ENCODE data around the gene SPRY4.

The SPRY4 gene

DNA sequence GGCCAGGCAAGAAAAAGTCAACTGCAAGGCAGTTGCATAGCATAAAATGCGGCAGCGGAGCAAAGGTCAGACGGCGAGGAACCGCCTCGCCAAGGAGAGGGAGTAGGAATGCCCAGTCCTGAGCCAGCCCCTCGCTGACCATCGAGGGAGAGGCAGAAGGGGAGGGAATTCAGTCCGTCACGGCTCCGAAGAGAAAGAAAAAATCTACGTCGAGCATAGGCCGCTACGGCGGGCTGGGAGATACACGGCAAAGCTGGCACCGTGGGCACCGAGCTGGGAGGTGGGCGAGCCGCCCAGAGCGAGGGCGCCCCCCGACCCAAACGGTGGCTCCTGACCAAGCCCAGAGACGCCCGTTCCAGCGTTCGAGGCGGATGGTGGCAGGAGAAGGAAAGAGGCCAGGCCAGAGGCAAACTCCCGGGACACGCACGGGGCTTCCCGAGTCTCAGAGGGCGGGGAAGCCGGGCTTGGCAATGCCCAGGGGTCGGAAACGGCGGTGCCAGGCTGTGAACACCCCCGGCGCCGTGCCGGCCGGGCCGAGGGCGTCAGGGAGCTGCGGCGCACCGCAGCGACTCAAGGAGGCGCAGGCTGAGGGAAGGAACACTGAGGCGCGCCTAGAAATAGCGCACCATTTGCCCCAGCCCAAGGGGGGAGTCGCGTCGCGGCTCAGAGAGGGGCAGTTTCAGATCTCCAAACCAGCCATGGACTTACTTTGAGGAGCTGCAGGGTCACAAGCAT is 518 bp downstream of the SPRY4 start:
- no peak for TF ChIP-seq TARDBP (IDR thresholded peaks at IDR 0.05)
- no peak for TF ChIP-seq CTBP1 (IDR thresholded peaks at IDR 0.05; ENCODE audit: borderline replicate concordance)
- TF ChIP-seq FOXK2 (IDR thresholded peaks at IDR 0.05), result no peak
- TF ChIP-seq ELF4 (IDR thresholded peaks at IDR 0.05), result no peak
- TF ChIP-seq SP1 (IDR thresholded peaks at IDR 0.05), result no peak
- TF ChIP-seq FOXA1 (IDR thresholded peaks at IDR 0.05), result no peak
- TF ChIP-seq SUZ12 (IDR thresholded peaks at IDR 0.05), result no peak
- TF ChIP-seq, protein P1, sequence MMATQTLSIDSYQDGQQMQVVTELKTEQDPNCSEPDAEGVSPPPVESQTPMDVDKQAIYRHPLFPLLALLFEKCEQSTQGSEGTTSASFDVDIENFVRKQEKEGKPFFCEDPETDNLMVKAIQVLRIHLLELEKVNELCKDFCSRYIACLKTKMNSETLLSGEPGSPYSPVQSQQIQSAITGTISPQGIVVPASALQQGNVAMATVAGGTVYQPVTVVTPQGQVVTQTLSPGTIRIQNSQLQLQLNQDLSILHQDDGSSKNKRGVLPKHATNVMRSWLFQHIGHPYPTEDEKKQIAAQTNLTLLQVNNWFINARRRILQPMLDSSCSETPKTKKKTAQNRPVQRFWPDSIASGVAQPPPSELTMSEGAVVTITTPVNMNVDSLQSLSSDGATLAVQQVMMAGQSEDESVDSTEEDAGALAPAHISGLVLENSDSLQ (IDR thresholded peaks at IDR 0.05), result no peak
- peak; percentile 50 for DNase-seq (ENCODE audit: extremely low spot score)
- ChIA-PET POLR2A (no interaction called here), CTCF (interaction anchor here (0.5 to 1.1 kb wide), 5 partner anchors 14 to 312 kb away, joined by 3 to 4 read pairs (median 3); no protein-coding TSS in a partner anchor)

DNA sequence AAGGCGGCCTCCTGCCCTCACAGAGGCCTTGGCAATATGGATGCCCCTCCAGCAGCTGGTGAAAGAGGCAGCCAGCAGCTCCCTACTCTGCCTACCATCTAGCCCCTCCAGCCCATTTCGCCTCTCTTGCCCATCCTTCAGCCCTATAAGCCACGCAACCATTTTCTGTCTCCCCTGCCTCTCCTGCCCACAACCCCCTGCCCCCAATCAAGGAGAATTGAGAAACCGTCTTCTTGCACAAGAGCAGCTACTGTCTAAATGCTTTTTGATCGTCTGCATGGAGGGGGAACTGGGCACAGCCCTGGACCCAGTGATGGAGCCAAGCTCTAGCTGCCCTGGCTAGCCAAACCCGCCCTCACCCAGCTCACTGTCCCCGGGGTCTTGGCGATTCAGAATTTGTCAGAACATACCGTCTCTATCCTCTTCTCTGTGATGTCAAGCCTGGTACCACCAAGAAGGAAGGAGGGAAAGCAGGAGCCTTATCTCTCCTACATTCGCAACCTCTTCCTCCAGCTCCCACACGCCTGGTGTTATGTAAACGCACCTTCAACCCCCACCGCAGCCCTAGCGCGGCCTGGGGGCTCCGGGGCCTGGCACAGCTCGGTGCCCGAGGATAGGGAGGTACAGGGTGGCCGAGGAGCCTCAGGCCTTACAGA is 1.2 kb downstream of the SPRY4 start:
- ChIA-PET CTCF (interaction anchor here (1.0 to 1.1 kb wide), 2 partner anchors 14 to 312 kb away, joined by 3 to 4 read pairs; no protein-coding TSS in a partner anchor), POLR2A (no interaction called here)
- no peak for DNase-seq (ENCODE audit: extremely low spot score)
- TF ChIP-seq ARNT (IDR thresholded peaks at IDR 0.05) (no peak), TARDBP (IDR thresholded peaks at IDR 0.05) (no peak), FOXM1 (IDR thresholded peaks at IDR 0.05; ENCODE audit: borderline replicate concordance) (no peak), BHLHE40 (IDR thresholded peaks at IDR 0.05; ENCODE audit: borderline replicate concordance) (no peak), FOXA1 (IDR thresholded peaks at IDR 0.05) (no peak), L3MBTL2 (conservative IDR thresholded peaks at IDR 0.05) (no peak), FOXK2 (IDR thresholded peaks at IDR 0.05) (no peak), ZNF384 (IDR thresholded peaks at IDR 0.05) (no peak), CTBP1 (IDR thresholded peaks at IDR 0.05; ENCODE audit: borderline replicate concordance) (no peak), ELF4 (IDR thresholded peaks at IDR 0.05) (no peak), SUZ12 (IDR thresholded peaks at IDR 0.05) (no peak), NFRKB (IDR thresholded peaks at IDR 0.05) (no peak), HDGF (IDR thresholded peaks at IDR 0.05; ENCODE audit: borderline replicate concordance) (no peak), SP1 (IDR thresholded peaks at IDR 0.05) (no peak), LEF1 (IDR thresholded peaks at IDR 0.05; ENCODE audit: borderline replicate concordance) (no peak)
- TF ChIP-seq, protein P1 (IDR thresholded peaks at IDR 0.05), result no peak

DNA sequence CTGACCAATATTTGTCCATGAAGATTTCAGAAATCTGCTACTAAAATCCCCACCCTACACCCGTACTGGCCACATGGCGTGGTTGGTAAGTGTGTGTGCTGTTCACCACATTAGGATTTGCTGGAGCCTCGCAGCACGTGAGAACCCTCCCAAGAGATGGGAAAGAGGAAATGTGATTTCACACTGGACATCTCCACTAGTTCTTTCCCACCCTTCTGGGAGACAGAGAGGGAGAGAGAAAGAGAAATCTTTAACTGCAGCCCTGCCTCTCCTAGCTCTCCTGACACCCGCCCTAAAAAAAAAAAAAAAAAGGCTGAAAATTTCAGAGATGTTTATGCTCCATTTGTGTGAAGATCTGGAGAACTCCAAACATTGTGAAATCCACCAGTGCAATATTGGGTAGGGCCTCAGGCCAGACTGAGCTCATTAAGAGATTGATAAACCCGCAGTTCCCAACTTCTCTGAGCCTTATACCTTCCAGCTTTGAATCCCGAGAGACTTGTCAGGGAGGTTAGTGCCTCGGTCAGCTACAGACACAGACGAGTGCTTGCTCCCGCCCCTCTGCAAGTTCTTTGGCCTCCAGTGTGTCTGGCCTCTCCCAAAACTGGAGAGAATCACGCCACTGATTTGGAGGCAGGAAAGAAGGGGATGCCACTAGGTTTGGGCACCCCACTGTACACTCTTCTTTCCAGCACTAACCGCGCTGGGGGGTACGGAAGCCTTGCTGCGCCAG is 1.9 kb downstream of the SPRY4 start:
- no peak for DNase-seq (ENCODE audit: extremely low spot score)
- ChIA-PET CTCF (interaction anchor here (1.1 kb wide), 1 partner anchor 13 kb away, joined by 4 read pairs; no protein-coding TSS in a partner anchor), POLR2A (no interaction called here)

GRCh38 chr5:142322403-142322746 is 2.4 kb downstream of the SPRY4 start:
- ChIA-PET POLR2A (no interaction called here), CTCF (interaction anchor here (0.7 kb wide), 1 partner anchor 277 kb away, joined by 3 read pairs; no protein-coding TSS in a partner anchor)
- TF ChIP-seq NFRKB (IDR thresholded peaks at IDR 0.05) (no peak), SP1 (IDR thresholded peaks at IDR 0.05) (no peak), SUZ12 (IDR thresholded peaks at IDR 0.05) (no peak), TARDBP (IDR thresholded peaks at IDR 0.05) (no peak), ARNT (IDR thresholded peaks at IDR 0.05) (no peak), FOXK2 (IDR thresholded peaks at IDR 0.05) (no peak), HDGF (IDR thresholded peaks at IDR 0.05; ENCODE audit: borderline replicate concordance) (no peak), L3MBTL2 (conservative IDR thresholded peaks at IDR 0.05) (no peak)
- no peak for DNase-seq (ENCODE audit: extremely low spot score)

More for the DNA sequence above, 1.9 kb downstream of the SPRY4 start:
- TF ChIP-seq SUZ12 (IDR thresholded peaks at IDR 0.05), result no peak

DNA sequence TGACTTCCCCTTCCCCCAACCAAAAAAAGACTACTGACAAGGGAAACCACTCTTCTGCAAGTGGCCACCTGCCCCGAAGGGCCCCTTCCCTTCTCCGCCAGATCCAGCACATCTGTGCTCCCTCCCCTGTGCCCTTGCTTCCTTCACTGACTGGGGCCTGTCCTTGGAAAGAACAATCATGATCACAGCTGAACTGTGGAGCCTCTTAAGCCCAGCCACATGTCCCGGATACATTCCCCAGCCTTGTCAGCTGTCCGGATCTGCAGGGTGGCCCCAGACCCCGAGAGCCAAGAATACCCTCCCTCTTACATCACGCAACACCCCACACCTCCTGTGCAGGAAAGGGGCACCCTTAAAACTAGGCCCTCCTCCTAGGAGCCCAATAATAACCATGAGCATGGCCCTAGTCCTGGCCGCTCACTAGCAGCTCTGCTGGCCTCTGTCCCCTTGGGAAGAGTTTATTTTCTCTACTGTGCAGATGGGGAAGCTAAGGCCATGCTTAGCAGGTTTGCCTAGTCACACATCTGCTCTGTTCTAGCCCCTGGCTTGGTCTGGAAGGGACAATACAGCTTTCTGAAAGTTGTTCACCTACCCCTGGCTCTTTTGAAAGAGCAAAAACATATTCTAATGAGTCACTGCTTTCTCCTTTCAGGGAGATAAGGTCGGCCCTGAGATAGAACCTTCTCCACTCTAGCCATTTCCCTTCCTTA is 3.8 kb downstream of the SPRY4 start:
- no peak for DNase-seq (ENCODE audit: extremely low spot score)
- TF ChIP-seq ARNT (IDR thresholded peaks at IDR 0.05), result no peak
- TF ChIP-seq TARDBP (IDR thresholded peaks at IDR 0.05), result no peak
- POLR2A ChIA-PET, result no interaction called here
- CTCF ChIA-PET, result interaction anchor here (0.7 kb wide), 1 partner anchor 154 kb away, joined by 4 read pairs; no protein-coding TSS in a partner anchor

GRCh38 chr5:142320430-142320738 is 4.4 kb downstream of the SPRY4 start:
- ChIA-PET CTCF (interaction anchor here (0.7 to 1.1 kb wide), 2 partner anchors 17 to 154 kb away, joined by 3 to 4 read pairs; no protein-coding TSS in a partner anchor), POLR2A (no interaction called here)
- DNase-seq (ENCODE audit: extremely low spot score), result no peak
- TF ChIP-seq BHLHE40 (IDR thresholded peaks at IDR 0.05; ENCODE audit: borderline replicate concordance) (no peak), ZNF384 (IDR thresholded peaks at IDR 0.05) (no peak), SP1 (IDR thresholded peaks at IDR 0.05) (no peak), HDGF (IDR thresholded peaks at IDR 0.05; ENCODE audit: borderline replicate concordance) (no peak), ARNT (IDR thresholded peaks at IDR 0.05) (no peak), CTBP1 (IDR thresholded peaks at IDR 0.05; ENCODE audit: borderline replicate concordance) (no peak), LEF1 (IDR thresholded peaks at IDR 0.05; ENCODE audit: borderline replicate concordance) (no peak), ELF4 (IDR thresholded peaks at IDR 0.05) (no peak), FOXM1 (IDR thresholded peaks at IDR 0.05; ENCODE audit: borderline replicate concordance) (no peak), SUZ12 (IDR thresholded peaks at IDR 0.05) (no peak), FOXK2 (IDR thresholded peaks at IDR 0.05) (no peak), TARDBP (IDR thresholded peaks at IDR 0.05) (no peak), NFRKB (IDR thresholded peaks at IDR 0.05) (no peak), L3MBTL2 (conservative IDR thresholded peaks at IDR 0.05) (no peak), FOXA1 (IDR thresholded peaks at IDR 0.05) (no peak)
- TF ChIP-seq, protein P1 (IDR thresholded peaks at IDR 0.05), result no peak
